Measurements from ENCODE around the gene UCN2.
"Not testable (repeated sequence)": the region's sequence is repeated elsewhere in the genome, so short reads cannot be mapped to it uniquely, and the experiment has no call there.

The UCN2 gene

DNA sequence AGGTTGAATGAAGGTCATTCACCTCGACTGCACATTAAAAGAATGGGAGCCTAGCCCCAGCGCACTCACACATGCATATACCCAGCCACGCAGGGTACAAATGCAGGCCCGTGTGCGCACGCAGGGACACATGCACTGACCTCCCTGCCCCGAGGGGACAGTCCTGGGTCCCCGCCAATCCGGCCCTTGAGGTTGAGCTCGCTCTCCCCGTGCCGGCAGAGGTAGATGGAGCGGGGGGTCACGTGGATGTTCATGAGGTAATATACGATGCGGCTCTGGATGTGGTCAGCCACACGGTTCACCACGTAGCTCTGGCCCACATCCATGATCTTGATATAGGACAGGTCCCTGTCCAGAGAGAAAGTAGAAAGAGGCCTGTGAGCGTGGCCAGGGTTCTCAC, 27.5 kb downstream of the UCN2 start:
- no peak for DNase-seq (ENCODE audit: low read depth in 2 of 2)

- no peak for DNase-seq (ENCODE audit: low read depth in 2 of 2)
Observed at GRCh38 chr3:48535578-48535977, 28.0 kb downstream of the UCN2 start.

DNA sequence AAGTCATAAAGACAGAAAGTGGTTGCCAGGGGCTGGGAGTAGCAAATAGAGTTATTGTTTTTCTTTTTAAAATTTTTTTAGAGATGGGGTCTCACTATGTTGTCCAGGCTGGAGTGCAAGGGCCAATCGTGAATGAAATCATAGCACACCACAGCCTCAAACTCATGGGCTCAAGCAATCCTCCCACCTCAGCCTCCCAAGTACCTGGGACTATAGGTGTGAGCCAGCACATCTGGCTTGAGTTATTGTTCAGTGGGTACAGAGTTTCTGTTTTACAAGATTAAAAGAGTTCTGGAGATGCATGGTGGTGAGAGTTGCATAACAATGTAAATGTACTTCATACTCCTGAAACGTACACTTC, 30.6 kb downstream of the UCN2 start:
- no peak for DNase-seq (ENCODE audit: low read depth in 2 of 2)

DNA sequence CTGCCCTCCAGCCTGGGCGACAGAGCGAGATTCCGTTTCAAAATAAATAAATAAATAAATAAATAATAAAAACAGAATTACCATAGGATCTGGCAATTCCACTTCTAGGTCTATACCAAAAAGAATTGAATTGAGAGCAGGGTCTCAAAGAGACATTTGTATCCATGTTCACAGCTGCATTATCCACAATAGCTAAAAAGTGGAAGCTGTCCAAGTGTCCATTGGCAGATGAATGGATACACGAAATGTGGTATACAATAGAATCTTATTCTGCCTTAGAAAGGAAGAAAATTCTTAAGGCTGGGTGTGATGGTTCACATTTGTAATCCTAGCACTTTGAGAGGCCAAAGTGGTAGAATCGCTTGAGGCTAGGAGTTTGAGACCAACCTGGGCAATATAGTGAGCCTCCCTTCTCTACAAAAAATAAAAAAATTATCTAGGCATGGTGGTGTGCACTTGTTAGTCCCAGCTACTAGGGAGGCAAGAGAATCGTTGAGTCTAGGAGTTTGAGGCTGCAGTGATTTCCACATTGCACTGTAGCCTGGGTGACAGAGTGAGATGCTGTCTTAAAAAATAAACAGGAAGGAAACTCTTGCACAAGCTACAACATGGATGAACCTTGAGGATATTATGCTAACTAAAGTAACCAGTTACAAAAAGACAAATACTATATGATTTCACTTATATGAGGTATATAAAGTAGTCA, 31.2 kb downstream of the UCN2 start:
- DNase-seq (ENCODE audit: low read depth in 2 of 2): no peak

- not testable (repeated sequence) for DNase-seq (ENCODE audit: low read depth in 2 of 2)
Observed at GRCh38 chr3:48530701-48531100, 32.9 kb downstream of the UCN2 start.

DNA sequence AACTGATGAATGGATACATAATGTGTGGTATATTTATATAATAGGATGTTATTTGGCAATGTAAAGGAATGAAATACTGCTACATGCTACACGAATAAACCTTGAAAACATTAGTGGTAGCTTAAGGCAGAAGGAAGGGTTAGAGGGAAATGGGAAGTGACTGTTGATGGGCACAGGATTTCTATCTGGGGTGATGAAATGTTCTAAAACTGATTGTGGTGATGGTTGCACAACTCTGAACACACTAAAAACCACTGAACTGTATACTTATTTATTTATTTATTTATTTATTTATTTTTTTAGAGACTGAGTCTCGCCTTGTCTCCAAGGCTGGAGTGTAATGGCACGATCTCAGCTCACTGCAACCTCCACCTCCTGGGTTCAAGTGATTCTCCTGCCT, 34.8 kb downstream of the UCN2 start:
- no peak for DNase-seq (ENCODE audit: low read depth in 2 of 2)

- DNase-seq (ENCODE audit: low read depth in 2 of 2): no peak
Observed at GRCh38 chr3:48528048-48528447, 35.5 kb downstream of the UCN2 start.

DNA sequence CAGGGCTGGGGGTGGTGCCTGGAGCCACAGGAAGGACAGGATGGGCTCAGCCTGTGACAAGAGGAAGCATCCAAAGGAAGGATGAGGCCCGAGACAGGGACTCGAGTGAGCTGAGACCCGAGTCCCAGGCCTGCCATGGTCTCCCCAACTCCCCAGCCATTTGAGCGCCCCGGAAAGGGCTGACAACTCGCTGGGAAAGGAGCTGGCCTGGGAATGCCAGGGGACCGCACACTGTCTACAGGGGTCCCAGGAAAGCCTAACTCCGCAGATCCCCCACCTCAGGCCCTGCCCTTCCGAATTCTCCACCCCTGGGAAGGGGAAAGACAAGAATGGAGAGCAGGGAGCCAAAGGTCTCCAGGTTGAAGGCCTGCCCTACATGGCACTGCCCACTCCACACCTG, 38.6 kb downstream of the UCN2 start:
- no peak for DNase-seq (ENCODE audit: low read depth in 2 of 2)

DNA sequence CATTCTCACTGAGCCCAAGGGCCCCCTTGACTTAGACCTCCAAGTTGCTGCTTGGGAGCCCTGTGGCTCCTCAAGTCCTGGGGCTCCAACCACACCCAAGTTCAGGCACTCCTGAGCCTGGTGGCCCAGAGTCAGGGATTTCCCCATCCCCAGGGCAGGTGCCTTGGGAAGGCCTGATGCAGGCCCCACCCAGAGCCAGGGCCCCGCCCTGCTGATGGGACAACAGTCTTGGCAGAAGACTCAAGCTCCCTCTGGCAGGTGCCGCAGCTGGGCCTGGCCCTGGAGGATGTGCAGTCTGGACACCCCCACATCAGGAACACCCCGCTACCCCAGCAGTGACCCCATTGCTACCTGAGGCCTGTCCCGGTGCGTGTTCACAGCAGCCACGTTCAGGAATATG, 41.9 kb downstream of the UCN2 start:
- DNase-seq (ENCODE audit: low read depth in 2 of 2): no peak

DNA sequence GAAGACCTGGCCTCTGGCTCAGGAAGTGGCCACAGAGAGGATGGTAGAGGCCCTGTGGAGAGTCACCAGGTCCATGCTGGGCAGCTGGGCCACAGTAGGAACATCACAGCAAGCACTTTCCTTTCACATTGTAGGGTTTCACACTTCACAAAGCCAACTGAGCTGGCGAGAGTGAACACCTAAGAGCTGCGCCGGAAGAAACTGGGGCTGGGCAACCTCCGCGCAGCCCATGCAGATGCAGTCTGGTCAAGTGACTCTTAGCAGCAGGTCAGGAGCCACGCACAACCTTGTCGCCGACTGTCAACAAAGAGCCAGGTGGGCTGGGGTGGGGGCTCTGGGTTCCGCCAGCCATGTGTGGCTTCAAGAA, 44.3 kb downstream of the UCN2 start:
- no peak for DNase-seq (ENCODE audit: low read depth in 2 of 2)

DNA sequence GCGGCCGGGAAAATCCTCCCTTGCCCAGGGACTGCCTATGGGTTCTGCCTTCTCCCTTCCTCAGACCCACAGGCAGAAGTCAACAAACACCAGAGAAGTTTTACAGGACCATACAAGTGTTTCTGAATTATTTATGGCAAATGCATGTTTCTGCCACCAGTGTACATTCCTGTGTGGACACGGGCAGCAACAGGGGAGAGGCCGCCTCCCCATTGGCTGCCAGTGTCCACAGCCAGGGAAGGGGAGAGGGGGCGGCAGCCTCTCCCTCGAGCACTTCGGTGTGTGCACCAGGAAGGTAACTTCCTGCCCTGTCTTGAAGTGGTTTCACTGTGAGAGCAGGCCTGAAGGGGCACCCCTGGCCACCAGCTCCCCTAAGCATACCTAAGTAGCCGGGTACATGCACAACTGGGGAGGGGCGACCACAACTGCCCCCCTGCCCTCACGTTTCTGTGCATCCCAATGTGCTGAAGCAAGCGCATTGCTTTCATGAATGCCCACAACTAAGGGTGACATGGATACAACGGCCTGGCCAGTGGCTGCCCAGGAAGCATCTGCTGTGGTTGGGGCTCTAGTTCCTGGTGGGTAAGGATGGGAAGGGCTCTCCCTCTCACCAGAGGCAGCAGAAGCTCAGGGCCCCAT, 44.8 kb downstream of the UCN2 start:
- DNase-seq (ENCODE audit: low read depth in 2 of 2): no peak

DNA sequence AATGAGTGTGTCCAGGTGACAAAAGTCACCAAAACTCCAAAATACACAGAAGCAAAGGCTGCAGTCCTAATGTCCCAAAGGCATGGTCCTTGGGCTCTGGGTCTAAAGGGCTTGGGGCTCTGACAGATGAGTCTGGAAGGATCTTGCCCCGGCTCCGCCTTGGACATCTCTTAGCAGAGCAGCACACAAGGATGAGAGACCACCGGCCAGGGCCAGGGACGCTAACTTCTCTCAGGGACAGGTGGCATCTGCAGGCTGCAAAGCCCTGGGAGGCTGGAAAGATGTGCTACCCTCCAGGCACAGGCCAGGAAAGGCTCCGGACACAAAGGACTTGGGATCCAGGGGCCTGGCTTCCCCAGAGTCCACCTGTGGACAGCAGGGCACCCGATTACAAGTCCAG, 45.5 kb downstream of the UCN2 start:
- no peak for DNase-seq (ENCODE audit: low read depth in 2 of 2)

GRCh38 chr3:48516571-48516970, 47.0 kb downstream of the UCN2 start:
- DNase-seq (ENCODE audit: low read depth in 2 of 2): no peak

- DNase-seq (ENCODE audit: low read depth in 2 of 2): no peak
Observed at GRCh38 chr3:48514431-48515227, 49.0 kb downstream of the UCN2 start.
